Heart left ventricle (tissue), 16 donors: ENCODE measurements around the gene ANKRD29. TPM values are rescaled to one million over a fixed set of nuclear protein-coding genes. Genes with fewer than 3 reads are reported as not detected.
"Not testable (repeated sequence)": the region's sequence is repeated elsewhere in the genome, so short reads cannot be mapped to it uniquely, and the experiment has no call there.

ENCODE experiments used
- ATAC-seq, 4 donors: fragments of 200-7000 bp; cut with Tn5 transposase; one replicate each; pipeline ENCODE4 v1.9.1; 2020 to 2022; ENCODE audit warnings: moderate library complexity in 4 of 4, mild to moderate bottlenecking in 3 of 4, moderate number of reproducible peaks in 1 of 4
- DNase-seq, 5 donors: peaks; one replicate each; pipeline ENCODE4 v3.0.0-alpha.2; 2020
- H3K27ac ChIP-seq, 12 donors: fragments of 200-600 bp; sonication (generic) in 4 of 12; one replicate each; pipeline versions ENCODE4 v1.5.0 to v1.8.0; 2016 to 2022; ENCODE audit warnings: mild to moderate bottlenecking in 2 of 12
- H3K27me3 ChIP-seq, 9 donors: fragments of 200-600 bp; sonication (generic) in 2 of 9; one replicate each; pipeline versions ENCODE4 v1.5.1 to v1.8.0; 2016 to 2022; ENCODE audit warnings: mild to moderate bottlenecking in 3 of 9
- H3K36me3 ChIP-seq, 9 donors: fragments of 200-600 bp; sonication (generic) in 2 of 9; one replicate each; pipeline versions ENCODE4 v1.5.0 to v1.8.0; 2018 to 2022; ENCODE audit warnings: mild to moderate bottlenecking in 2 of 9
- H3K4me1 ChIP-seq, 12 donors: fragments of 200-600 bp; sonication (generic) in 4 of 12; one replicate each; pipeline versions ENCODE4 v1.5.0 to v1.8.0; 2016 to 2022; ENCODE audit warnings: mild to moderate bottlenecking in 3 of 12
- H3K4me3 ChIP-seq, 12 donors: fragments of 200-600 bp; sonication (generic) in 4 of 12; one replicate each; pipeline versions ENCODE4 v1.5.0 to v1.8.0; 2017 to 2022; ENCODE audit warnings: mild to moderate bottlenecking in 9 of 12, moderate library complexity in 4 of 12
- H3K9me3 ChIP-seq, 12 donors: fragments of 200-600 bp; sonication (generic) in 4 of 12; one replicate each; pipeline versions ENCODE4 v1.5.0 to v1.8.0; 2016 to 2022; ENCODE audit warnings: mild to moderate bottlenecking in 1 of 12
- POLR2A ChIP-seq, 2 donors: fragments of 450-650 bp; IDR thresholded peaks; one replicate each; pipeline ENCODE4 v1.6.1; 2017; ENCODE audit warnings: antibody characterized with exemption in 2 of 2, mild to moderate bottlenecking in 2 of 2, moderate library complexity in 2 of 2
- WGBS, 4 donors: extraction: QIAGEN DNeasy Blood & Tissue Kit in 2 of 4; methylation state at CpG; one replicate each; pipeline versions ENCODE4 v1.1.5 to v1.1.7; 2013 to 2018; 5-methylcytosine and 5-hydroxymethylcytosine counted together
- intact Hi-C, 10 donors: fragments of 100-400 bp; cut with DNase I; formaldehyde crosslinking; loops; one replicate each; pipeline versions ENCODE4 v1.11.1 to v1.14.2; 2022
- polyA plus RNA-seq, 2 donors: library from polyadenylated mRNA; stranded (reverse); fragments of 200-250 nt; gene quantifications; one replicate each; pipeline ENCODE4 v1.2.3, GENCODE V29; 2013
- total RNA-seq, 9 donors: library from RNA; depleted of rRNA in 2 of 9; stranded (reverse); fragments of >200 nt in 2 of 9; fragmentation: NEBNext Ultra II Directional in 3 of 9; extraction: Animal tissue kit (Norgen Biotek cat#: 25700) in 3 of 9; gene quantifications; one replicate each; pipeline versions ENCODE4 v1.1.0 to v1.2.4, GENCODE V29; 2016 to 2023
- TF ChIP-seq, protein P1 (sequence below), 12 donors: fragments of 200-600 bp; sonication (generic) in 4 of 12; IDR thresholded peaks; one replicate each; pipeline versions ENCODE4 v1.5.0 to v1.8.0; 2018 to 2022; ENCODE audit warnings: antibody characterized with exemption in 12 of 12, mild to moderate bottlenecking in 5 of 12
- donor health status: ischemic (EF 13 %, LVEDD 7.1; RV severe dilation, severe dysfunction).
- donor health status: healthy with polysubstance abuse.
- donor health status: DM: no; HTN: yes; CAD: no.
- donor health status: DM: no; HTN: no; CAD: no.
- donor health status: ischemic (EF 25% LVEDD 6.9; RV normal size, moderate dysfunction).
- donor health status: ischemic (EF 25% LVEDD 5.7; RV mildly dilated, moderate dysfunction).
- donor health status: healthy.
- donor health status: DM: yes; HTN: yes; CAD: no.
- donor health status: ischemic (EF 35%, LVEDD 5.7; RV mildly dilated, moderate dysfunction).
- donor health status: nonischemic (EF 11% LVEDD 7.7; RV severe dilation, severe dysfunction).
- donor health status: DM: yes; HTN: yes; CAD: no.
- donor health status: PGD.
- donor health status: ischemic (EF 29% LVEDD 5.4; RV normal size, mild dysfunction).
- donor health status: nonischemic (EF 23%, LVEDD 6.1; RV moderate dilation, normal function).

The ANKRD29 gene
- total and polyA plus RNA-seq, 11 donors: 1.7 to 7.1 (median 4.9) TPM

DNA sequence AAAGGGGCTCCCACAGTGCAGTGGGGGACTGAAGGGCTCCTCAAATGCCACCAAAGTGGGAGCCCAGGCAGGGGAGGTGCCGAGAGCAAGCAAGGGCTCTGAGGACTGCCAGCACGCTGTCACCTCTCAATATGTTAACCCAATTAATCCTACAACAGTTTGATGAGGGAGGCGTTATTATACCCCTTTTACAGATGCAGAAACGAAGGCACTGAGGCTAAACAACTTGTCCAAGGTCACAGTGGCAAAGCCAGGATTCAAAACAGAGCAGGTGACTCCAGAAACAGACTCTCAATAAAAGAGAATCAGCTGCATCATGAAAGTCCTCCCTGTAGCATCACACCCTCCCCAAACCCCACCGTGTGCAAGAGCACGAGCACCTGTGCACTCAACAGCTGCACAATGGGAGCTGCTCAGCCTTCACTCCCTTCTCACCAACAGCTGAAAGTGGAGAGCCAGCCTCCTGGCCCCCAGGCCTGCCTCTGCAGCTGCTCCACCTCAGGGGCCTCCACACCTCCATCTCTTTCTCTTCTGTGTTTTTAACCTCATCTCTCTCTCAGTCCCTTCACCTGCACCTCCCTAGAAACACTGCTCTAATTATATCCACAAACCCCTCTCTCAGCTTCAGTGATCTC, 84.5 kb downstream of the ANKRD29 start:
- Histone ChIP-seq H3K27ac (no peak overlapping the region), H3K36me3 (peaks cover 0 to 20% (median 4%) of the 10 kb centered on the region in 9 donors), H3K9me3 (no peaks in the 10 kb centered on the region), H3K4me3 (no peak overlapping the region), H3K4me1 (peaks cover 0 to 63% (median 21%) of the 10 kb centered on the region in 12 donors), H3K27me3 (no peaks in the 10 kb centered on the region)
- ATAC-seq: no peak
- WGBS, 4 donors: 85 to 95% (median 90%) methylated on average over 4 to 6 of the region's 6 CpGs
- DNase-seq: no peak
- intact Hi-C loops: no loop called here
- TF ChIP-seq POLR2A (IDR thresholded peaks at IDR 0.05): no peak
- TF ChIP-seq, protein P1, sequence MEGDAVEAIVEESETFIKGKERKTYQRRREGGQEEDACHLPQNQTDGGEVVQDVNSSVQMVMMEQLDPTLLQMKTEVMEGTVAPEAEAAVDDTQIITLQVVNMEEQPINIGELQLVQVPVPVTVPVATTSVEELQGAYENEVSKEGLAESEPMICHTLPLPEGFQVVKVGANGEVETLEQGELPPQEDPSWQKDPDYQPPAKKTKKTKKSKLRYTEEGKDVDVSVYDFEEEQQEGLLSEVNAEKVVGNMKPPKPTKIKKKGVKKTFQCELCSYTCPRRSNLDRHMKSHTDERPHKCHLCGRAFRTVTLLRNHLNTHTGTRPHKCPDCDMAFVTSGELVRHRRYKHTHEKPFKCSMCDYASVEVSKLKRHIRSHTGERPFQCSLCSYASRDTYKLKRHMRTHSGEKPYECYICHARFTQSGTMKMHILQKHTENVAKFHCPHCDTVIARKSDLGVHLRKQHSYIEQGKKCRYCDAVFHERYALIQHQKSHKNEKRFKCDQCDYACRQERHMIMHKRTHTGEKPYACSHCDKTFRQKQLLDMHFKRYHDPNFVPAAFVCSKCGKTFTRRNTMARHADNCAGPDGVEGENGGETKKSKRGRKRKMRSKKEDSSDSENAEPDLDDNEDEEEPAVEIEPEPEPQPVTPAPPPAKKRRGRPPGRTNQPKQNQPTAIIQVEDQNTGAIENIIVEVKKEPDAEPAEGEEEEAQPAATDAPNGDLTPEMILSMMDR (IDR thresholded peaks at IDR 0.05): no peak

DNA sequence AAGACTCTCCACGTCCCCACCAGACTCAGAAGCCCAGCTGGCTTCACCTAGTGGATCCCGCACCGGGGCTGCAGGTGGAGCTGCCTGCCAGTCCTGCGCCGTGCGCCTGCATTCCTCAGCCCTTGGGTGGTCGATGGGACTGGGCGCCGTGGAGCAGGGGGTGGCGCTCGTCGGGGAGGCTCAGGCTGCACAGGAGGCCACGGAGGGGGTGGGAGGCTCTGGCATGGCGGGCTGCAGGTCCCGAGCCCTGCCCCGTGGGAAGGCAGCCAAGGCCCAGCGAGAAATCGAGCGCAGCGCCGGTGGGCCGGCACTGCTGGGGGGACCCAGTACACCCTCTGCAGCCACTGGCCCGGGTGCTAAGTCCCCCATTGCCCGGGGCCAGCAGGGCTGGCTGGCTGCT, 85.2 kb downstream of the ANKRD29 start:
- H3K4me3 ChIP-seq, H3K27ac ChIP-seq, ATAC-seq, intact Hi-C loops, H3K27me3 ChIP-seq, DNase-seq, H3K9me3 ChIP-seq: not testable (repeated sequence)
- Histone ChIP-seq H3K36me3 (peaks cover 0 to 25% (median 4%) of the 10 kb centered on the region in 9 donors), H3K4me1 (peaks cover 0 to 65% (median 22%) of the 10 kb centered on the region in 12 donors)
- 96 to 98% (median 96%) methylated on average over 22 to 24 of the region's 24 CpGs; no CpG with 5 or more reads in 1 of the 4 donors for WGBS, 4 donors

DNA sequence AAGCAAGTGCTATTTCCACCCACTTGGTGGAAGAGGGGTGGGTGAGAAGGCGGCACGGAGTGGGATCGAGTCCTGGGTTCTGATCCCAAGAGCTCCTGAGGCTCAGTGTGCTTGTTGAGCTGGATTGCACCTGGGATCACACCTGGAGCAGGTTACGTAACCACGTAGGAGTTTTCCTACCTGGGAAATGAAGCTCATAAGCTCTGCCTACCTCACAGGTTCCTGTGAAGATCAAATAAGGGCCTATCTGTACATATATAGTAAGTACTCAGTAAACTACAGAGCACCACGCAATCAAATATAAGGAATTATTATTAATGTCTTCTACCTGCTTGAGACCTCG, 87.4 kb downstream of the ANKRD29 start:
- TF ChIP-seq, protein P1 (IDR thresholded peaks at IDR 0.05): no peak
- no peak for TF ChIP-seq POLR2A (IDR thresholded peaks at IDR 0.05)
- peaks cover 0 to 44% (median 17%) of the 10 kb centered on the region in 9 donors for H3K36me3 ChIP-seq
- ATAC-seq: no peak
- DNase-seq: no peak
- intact Hi-C loops: no loop called here
- H3K4me3 ChIP-seq: no peak overlapping the region
- WGBS, 4 donors: 96 to 98% (median 97%) methylated on average over 7 of the region's 7 CpGs
- H3K9me3 ChIP-seq: no peaks in the 10 kb centered on the region
- H3K27me3 ChIP-seq: no peaks in the 10 kb centered on the region
- H3K27ac ChIP-seq: peak overlapping the region in 2 of 12 donors; percentile 50 to 76
- peaks cover 0 to 56% (median 23%) of the 10 kb centered on the region in 12 donors for H3K4me1 ChIP-seq

GRCh38 chr18:23574611-23575308, 88.0 kb downstream of the ANKRD29 start:
- intact Hi-C loops: no loop called here
- WGBS, 4 donors: 40 to 58% (median 52%) methylated on average over 5 of the region's 5 CpGs

More at GRCh38 chr18:23574611-23575308, 88.0 kb downstream of the ANKRD29 start:
- DNase-seq: no peak
- H3K27me3 ChIP-seq: no peaks in the 10 kb centered on the region
- peaks cover 0 to 51% (median 23%) of the 10 kb centered on the region in 12 donors for H3K4me1 ChIP-seq
- H3K9me3 ChIP-seq: no peaks in the 10 kb centered on the region
- peak in 1 of 4 donors; percentile 53 for ATAC-seq
- H3K4me3 ChIP-seq: no peak overlapping the region
- H3K27ac ChIP-seq: peak overlapping the region in 7 of 12 donors; percentile 2 to 76 (median 17)
- peaks cover 0 to 49% (median 21%) of the 10 kb centered on the region in 9 donors for H3K36me3 ChIP-seq
- TF ChIP-seq, protein P1 (IDR thresholded peaks at IDR 0.05): no peak
- TF ChIP-seq POLR2A (IDR thresholded peaks at IDR 0.05): no peak
